Activated naive CD8-positive, alpha-beta T cell treated with anti-CD3 and anti-CD28 coated beads for 36 hours (primary cell): Measurements from ENCODE around the gene SVEP1. TPM values are rescaled to one million over a fixed set of nuclear protein-coding genes. Genes with fewer than 3 reads are reported as not detected.

Experiments
- DNase-seq: peaks from one replicate; pipeline ENCODE4 v3.0.0; 2021
- H3K27ac Mint-ChIP-seq: one replicate; pipeline ENCODE4 v1.8.0; 2022; ENCODE audit warnings: mild to moderate bottlenecking, moderate library complexity, mixed read lengths
- H3K27me3 Mint-ChIP-seq: one replicate; pipeline ENCODE4 v1.8.0; 2022; ENCODE audit warnings: mild to moderate bottlenecking, mixed read lengths
- H3K36me3 Mint-ChIP-seq: one replicate; pipeline ENCODE4 v1.8.0; 2021; ENCODE audit warnings: mild to moderate bottlenecking, mixed read lengths
- H3K4me1 Mint-ChIP-seq: one replicate; pipeline ENCODE4 v1.8.0; 2021; ENCODE audit warnings: mixed read lengths
- H3K4me3 Mint-ChIP-seq: one replicate; pipeline ENCODE4 v1.8.0; 2022; ENCODE audit warnings: mild to moderate bottlenecking, moderate library complexity, mixed read lengths
- H3K9me3 Mint-ChIP-seq: one replicate; pipeline ENCODE4 v1.8.0; 2022; ENCODE audit warnings: mixed read lengths
- total RNA-seq, 2 experiments: library from RNA; stranded (reverse); gene quantifications; one replicate each; pipeline ENCODE4 v1.2.3, GENCODE V29; 2021

Gene SVEP1
- total RNA-seq, 2 experiments from 2014 or later: not detected

DNA sequence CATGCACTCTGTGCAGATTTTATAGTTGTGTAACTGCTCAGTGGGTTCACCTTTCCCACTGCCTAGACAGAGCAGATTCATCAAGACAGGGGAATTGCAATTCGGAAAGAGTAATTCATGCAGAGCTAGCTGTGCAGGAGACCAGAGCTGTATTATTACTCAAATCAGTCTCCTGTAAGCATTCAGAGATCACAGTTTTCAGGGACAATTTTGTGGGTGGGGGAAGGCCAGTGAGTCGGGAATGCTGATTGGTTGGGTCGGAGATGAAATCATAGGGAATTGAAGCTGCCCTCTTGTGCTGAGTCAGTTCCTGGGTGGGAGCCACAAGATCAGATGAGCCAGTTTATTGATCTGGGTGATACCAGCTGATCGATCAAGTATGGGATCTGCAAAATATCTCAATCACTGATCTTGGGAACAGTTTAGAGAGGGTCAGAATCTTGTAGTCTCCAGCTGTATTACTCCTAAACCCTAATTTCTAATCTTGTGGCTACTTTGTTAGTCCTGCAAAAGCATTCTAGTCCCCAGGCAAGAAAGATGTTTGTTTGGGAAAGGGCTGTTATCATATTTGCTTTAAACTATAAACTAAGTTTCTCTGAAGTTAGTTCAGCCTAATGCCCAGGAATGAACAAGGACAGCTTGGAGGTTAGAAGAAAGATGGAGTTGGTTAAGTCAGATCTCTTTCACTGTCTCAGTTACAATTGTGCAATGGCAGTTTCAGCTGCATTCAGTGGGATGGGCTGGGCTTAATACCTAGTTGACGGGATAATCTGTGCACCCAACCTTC is 12.7 kb upstream of the SVEP1 start:
- H3K4me1 Mint-ChIP-seq: no peaks in the 10 kb centered on the region
- no peaks in the 10 kb centered on the region for H3K36me3 Mint-ChIP-seq
- DNase-seq: no peak
- no peak overlapping the region for H3K4me3 Mint-ChIP-seq
- H3K9me3 Mint-ChIP-seq: peaks cover 7% of the 10 kb centered on the region
- H3K27ac Mint-ChIP-seq: no peak overlapping the region
- H3K27me3 Mint-ChIP-seq: no peaks in the 10 kb centered on the region

DNA sequence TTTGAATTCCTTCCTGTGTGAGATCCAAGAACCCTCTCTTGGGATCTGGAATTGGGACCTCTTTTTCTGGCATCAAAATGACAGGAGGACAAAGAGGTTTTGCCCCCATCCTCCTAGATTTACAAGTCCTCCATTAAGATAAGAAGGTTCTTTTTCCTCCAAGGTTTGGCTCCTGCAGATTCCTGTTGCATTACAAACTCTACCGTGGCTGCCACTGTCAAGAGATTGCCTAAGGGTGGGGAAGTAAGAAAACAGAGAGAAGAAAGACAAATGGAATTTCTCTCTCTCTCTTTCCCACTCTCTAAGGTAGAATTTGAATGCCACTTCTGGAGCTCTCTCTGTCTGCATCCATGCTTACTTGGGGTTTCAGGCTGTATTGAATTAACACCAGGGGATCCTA is 12.0 kb upstream of the SVEP1 start:
- H3K4me3 Mint-ChIP-seq: no peak overlapping the region
- H3K9me3 Mint-ChIP-seq: peaks cover 8% of the 10 kb centered on the region
- no peaks in the 10 kb centered on the region for H3K27me3 Mint-ChIP-seq
- no peak overlapping the region for H3K27ac Mint-ChIP-seq
- no peak for DNase-seq
- H3K4me1 Mint-ChIP-seq: no peaks in the 10 kb centered on the region
- no peaks in the 10 kb centered on the region for H3K36me3 Mint-ChIP-seq

DNA sequence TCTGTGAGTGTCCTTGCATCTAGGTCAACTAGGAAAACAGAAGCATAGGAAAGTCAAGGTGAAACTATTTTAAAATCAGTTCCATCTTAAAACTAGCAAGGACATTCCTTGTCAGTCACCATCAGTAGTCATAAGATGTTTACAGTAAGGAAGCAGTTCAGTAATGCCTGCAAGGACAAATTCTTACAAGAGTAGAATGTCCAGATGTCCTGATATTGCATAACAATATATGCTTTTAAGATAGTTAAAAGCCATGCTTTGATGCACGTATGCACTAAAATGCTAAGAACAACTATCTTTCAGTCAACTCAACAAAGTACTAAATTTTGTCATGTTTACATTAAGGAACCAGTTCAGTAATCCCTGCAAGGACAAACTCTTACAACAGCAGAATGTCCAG is 11.3 kb upstream of the SVEP1 start:
- Mint-ChIP-seq H3K27ac (no peak overlapping the region), H3K4me3 (no peak overlapping the region), H3K9me3 (peaks cover 10% of the 10 kb centered on the region), H3K27me3 (no peaks in the 10 kb centered on the region), H3K4me1 (no peaks in the 10 kb centered on the region), H3K36me3 (no peaks in the 10 kb centered on the region)
- no peak for DNase-seq

DNA sequence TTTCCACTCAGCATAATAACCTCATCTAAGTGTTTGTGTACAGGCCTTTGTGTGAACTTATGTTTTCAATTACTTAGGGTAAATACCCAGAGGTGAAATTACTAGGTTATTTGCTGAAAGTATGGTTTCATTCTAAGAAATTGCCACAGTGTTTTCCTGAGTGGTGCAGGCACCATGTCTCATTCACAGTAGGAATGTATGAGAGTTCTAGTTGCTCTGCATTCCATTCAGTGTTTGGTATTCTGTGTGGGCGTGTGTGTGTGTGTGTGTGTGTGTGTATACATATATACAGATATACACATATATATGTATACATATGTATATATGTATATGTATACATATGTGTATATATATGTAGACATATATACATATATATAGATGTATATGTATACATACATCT is 8.8 kb upstream of the SVEP1 start:
- DNase-seq: no peak
- no peaks in the 10 kb centered on the region for H3K4me1 Mint-ChIP-seq
- H3K27ac Mint-ChIP-seq: no peak overlapping the region
- no peaks in the 10 kb centered on the region for H3K27me3 Mint-ChIP-seq
- peaks cover 15% of the 10 kb centered on the region for H3K9me3 Mint-ChIP-seq
- H3K36me3 Mint-ChIP-seq: no peaks in the 10 kb centered on the region
- H3K4me3 Mint-ChIP-seq: no peak overlapping the region

DNA sequence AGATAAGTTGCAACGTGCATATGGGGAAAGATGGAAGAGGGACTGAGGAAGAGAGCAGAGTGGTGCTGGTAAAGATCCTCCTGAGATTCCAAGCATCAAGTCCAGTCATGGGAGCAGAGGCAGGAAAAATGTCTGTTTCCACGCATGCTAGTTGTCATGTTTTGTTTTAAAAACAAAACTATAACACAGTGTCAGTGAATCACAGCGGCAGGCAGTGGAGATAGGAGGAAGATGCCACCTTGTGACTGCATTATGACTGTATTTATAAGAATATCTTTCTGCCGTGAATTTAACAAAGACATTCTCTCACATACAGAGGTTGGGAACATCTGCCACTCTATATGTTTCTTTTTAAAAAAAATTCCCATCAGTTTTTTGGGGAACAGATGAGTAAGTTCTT is 3.7 kb upstream of the SVEP1 start:
- DNase-seq: no peak
- no peaks in the 10 kb centered on the region for H3K36me3 Mint-ChIP-seq
- H3K27ac Mint-ChIP-seq: no peak overlapping the region
- H3K9me3 Mint-ChIP-seq: peaks cover 10% of the 10 kb centered on the region
- no peak overlapping the region for H3K4me3 Mint-ChIP-seq
- H3K27me3 Mint-ChIP-seq: peaks cover 33% of the 10 kb centered on the region
- H3K4me1 Mint-ChIP-seq: peaks cover 2% of the 10 kb centered on the region

DNA sequence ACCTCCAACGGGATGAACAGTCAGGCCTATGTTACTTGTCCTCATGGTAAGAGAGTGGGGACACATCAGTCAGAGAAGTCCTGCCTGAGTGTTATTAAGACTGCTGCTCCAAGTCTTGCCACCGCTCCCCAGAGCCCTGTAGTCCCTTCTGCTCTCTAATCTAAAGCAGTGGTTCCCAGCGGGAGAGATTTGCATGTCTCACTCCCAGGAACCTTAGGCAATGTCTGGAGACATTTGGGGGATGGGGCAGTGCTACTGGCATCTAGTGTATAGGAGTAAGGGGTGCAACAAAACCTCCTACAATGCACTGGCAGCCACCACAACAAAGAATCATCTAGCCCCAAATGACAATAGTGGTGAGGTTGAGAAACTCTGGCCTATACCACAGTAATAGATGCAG is 2.6 kb upstream of the SVEP1 start:
- H3K4me3 Mint-ChIP-seq: no peak overlapping the region
- H3K9me3 Mint-ChIP-seq: peaks cover 7% of the 10 kb centered on the region
- no peak for DNase-seq
- no peak overlapping the region for H3K27ac Mint-ChIP-seq
- H3K27me3 Mint-ChIP-seq: peaks cover 43% of the 10 kb centered on the region
- H3K4me1 Mint-ChIP-seq: peaks cover 2% of the 10 kb centered on the region
- no peaks in the 10 kb centered on the region for H3K36me3 Mint-ChIP-seq

DNA sequence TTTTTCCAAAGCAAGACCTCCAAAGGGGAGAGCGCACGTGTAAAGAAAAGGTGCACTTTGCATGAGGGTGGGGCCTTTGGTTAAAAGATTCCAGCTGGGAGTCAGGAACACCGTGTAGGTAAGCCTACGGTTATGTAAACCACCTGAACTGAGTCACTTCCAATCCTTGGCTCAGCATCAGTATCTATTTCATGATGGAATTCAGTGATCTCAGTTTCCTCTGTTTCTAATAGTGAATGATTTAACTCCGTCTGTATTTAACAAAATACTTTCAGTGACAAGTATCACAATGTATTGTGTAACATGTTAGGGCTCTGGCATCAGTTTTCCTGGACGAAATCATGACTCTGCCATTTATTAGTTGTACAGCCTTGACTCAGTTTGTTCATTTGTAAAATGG is 1.3 kb upstream of the SVEP1 start:
- Mint-ChIP-seq H3K4me1 (peaks cover 2% of the 10 kb centered on the region), H3K27me3 (peaks cover 46% of the 10 kb centered on the region), H3K9me3 (peaks cover 5% of the 10 kb centered on the region), H3K27ac (no peak overlapping the region), H3K36me3 (no peaks in the 10 kb centered on the region), H3K4me3 (no peak overlapping the region)
- DNase-seq: no peak

DNA sequence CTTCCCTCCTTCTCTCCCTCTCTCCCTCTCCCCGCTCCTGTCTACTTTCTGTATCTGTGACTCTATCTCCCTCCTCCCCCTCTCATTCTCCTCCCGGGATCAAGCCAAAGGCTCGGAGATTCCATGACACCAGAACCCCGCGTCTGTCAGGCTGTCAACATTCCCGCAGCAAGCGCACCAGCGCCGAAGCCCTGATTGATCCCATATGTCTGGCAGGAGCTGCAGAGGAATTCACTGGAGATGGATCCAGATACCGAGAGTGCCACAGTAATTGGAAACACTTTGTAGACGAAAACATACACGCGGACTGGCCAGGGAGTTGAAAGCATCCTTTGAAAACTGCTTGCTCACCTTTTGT is 300 bp upstream of the SVEP1 start:
- Mint-ChIP-seq H3K9me3 (no peaks in the 10 kb centered on the region), H3K4me1 (peaks cover 2% of the 10 kb centered on the region), H3K27ac (no peak overlapping the region), H3K27me3 (peaks cover 46% of the 10 kb centered on the region), H3K4me3 (no peak overlapping the region), H3K36me3 (no peaks in the 10 kb centered on the region)
- no peak for DNase-seq

DNA sequence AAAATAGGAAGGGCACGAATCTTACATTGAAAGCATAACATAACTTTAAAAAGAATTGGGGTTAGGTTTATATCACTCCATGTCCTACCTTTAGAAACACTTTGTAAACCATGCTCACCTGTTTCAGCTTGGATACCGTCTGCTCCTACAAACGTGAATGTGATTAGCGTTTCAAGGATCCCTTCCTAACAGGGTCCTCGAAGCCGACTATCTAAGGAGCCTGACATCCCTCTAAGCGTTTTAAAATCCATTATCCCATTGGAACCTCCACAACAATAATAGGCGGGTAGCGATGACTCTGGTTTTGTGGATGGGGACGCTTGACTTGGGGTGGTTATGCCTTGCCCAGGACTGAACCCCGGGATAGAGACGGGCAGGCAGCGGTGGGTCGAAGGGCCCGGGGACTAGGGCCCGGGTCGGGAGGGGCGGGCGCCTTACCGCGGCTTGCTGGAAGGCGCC is 937 bp downstream of the SVEP1 start:
- H3K27ac Mint-ChIP-seq: no peak overlapping the region
- DNase-seq: no peak
- no peaks in the 10 kb centered on the region for H3K36me3 Mint-ChIP-seq
- peaks cover 2% of the 10 kb centered on the region for H3K4me1 Mint-ChIP-seq
- H3K27me3 Mint-ChIP-seq: peaks cover 46% of the 10 kb centered on the region
- H3K4me3 Mint-ChIP-seq: no peak overlapping the region
- no peaks in the 10 kb centered on the region for H3K9me3 Mint-ChIP-seq

DNA sequence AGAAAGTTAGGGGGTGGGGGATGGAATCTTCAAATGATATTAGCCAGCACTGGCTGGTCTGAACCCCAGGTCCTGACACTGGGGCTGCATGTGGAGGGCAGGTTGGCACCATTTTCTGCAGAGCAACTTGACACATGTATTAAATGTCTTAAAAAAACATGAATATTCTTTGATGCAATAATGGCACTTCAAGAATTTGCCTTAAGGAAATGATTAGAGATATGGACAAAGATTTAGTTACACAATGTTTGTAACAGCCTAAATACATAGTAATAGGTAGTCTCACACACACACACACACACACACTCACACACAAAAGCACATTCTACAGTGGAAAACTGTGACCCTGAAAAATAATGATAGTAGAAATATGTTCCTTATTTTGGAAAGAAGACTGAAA is 3.6 kb downstream of the SVEP1 start:
- Mint-ChIP-seq H3K36me3 (no peaks in the 10 kb centered on the region), H3K27ac (no peak overlapping the region), H3K27me3 (peaks cover 42% of the 10 kb centered on the region), H3K9me3 (no peaks in the 10 kb centered on the region), H3K4me1 (peaks cover 2% of the 10 kb centered on the region), H3K4me3 (no peak overlapping the region)
- no peak for DNase-seq

DNA sequence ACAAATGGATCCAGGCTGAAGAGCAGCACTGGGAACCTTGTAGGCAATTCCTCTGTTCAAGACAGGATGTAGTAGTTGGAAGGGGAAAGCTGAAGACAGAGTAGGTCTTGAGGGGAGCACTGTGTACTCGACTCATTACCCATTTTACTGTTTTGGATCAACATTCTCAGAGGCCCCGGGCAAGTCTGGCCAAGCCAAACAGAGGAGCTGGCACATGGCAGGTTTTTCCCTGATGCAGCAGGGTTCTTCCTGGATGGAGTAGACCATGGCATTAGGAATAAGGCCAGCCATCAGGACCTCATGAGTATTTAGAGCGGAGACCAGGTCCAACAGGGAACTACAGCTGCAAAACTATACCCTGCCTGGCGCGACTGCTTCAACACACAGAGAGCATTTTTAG is 4.4 kb downstream of the SVEP1 start:
- no peaks in the 10 kb centered on the region for H3K36me3 Mint-ChIP-seq
- peaks cover 34% of the 10 kb centered on the region for H3K27me3 Mint-ChIP-seq
- peaks cover 2% of the 10 kb centered on the region for H3K4me1 Mint-ChIP-seq
- H3K27ac Mint-ChIP-seq: no peak overlapping the region
- H3K4me3 Mint-ChIP-seq: no peak overlapping the region
- DNase-seq: no peak
- no peaks in the 10 kb centered on the region for H3K9me3 Mint-ChIP-seq

DNA sequence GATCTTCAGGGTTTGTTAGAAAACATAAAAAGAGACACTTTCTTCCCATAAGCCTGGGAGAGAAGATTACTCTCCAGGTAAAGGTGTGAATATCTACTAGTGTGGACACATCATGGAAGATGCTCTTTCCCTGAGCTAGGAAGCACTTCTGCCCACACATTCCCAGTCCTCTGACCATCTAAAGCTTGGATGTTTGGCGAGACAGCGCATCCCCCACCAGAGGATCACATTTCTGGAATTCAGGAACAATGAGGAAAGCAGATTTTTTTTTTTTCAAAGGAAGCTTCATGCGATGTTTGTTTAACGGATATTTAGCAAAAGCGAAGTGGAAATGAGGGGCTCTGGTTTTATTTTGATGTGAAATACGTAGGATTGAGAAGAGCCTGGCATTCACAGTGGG is 6.2 kb downstream of the SVEP1 start:
- H3K27ac Mint-ChIP-seq: no peak overlapping the region
- no peak for DNase-seq
- no peaks in the 10 kb centered on the region for H3K4me1 Mint-ChIP-seq
- no peaks in the 10 kb centered on the region for H3K36me3 Mint-ChIP-seq
- H3K9me3 Mint-ChIP-seq: no peaks in the 10 kb centered on the region
- peaks cover 17% of the 10 kb centered on the region for H3K27me3 Mint-ChIP-seq
- H3K4me3 Mint-ChIP-seq: no peak overlapping the region

DNA sequence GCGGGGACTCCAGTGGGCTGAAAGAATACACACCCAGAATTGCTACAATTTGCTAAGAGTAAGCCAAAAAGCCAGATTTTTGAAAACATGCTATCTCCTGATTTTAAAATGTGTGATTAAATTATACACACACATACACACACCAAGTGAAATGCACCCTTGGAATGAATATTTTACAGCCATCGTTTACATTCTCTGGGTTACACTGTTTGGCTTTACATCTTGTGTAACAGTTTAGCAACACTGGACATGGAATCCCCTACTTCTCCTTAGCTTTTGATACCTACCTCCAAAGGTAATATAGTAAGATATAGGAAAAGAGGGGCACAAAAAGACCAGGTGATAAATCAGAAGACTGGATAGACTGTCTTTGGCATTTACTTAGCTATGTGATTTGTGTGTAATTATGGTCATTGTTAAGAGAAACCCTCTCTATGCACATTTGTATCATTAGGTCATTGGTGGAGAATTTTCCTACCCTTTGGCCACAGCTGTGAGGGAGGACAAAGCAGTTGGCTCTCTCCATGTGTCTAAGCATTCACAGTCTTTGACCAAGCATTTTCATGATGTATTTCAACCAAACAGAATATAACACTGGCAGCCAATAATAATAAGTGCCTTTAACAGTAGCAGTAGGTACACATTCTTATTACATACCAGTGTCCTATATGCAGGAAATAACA is 7.6 kb downstream of the SVEP1 start:
- Mint-ChIP-seq H3K27ac (no peak overlapping the region), H3K27me3 (peaks cover 3% of the 10 kb centered on the region), H3K9me3 (no peaks in the 10 kb centered on the region), H3K36me3 (no peaks in the 10 kb centered on the region), H3K4me3 (no peak overlapping the region), H3K4me1 (no peaks in the 10 kb centered on the region)
- no peak for DNase-seq

DNA sequence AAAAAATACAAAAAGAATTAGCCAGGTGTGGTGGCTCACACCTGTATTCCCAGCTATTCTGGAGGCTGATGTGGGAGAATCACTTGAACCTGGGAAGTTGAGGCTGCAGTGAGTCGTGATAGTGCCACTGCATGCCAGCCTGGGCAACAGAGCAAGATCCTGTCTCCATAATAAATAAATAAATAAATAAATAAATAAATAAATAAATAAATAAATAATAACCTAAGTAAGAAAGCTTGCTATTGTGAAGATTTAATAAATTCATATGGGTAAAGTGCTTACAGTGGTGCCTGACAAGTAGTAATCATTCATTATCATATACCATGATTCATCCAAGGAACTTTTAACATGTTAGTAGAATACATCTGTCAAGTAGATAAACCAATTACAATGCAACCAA is 13.4 kb downstream of the SVEP1 start:
- Mint-ChIP-seq H3K27me3 (no peaks in the 10 kb centered on the region), H3K36me3 (no peaks in the 10 kb centered on the region), H3K9me3 (peaks cover 2% of the 10 kb centered on the region)

DNA sequence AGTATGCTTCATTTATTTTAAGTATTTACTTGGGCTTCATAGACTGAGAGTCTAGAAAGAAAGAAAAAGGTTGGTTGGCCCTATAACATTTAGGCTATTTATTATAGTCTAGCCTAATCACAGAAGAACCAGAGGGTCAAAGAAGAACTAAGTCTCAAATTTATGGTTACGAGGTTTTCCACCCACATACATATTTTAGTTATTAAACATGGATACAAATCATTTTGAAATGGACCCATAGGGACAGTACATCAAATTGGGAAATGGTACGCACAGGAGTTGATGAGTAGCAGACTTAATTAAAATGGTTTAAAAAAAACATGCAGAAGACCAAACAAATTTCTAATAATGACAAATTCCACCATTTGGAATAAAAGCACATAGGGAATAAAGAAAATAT is 17.7 kb downstream of the SVEP1 start:
- no peaks in the 10 kb centered on the region for H3K4me1 Mint-ChIP-seq
- H3K4me3 Mint-ChIP-seq: no peak overlapping the region
- no peaks in the 10 kb centered on the region for H3K36me3 Mint-ChIP-seq
- peaks cover 4% of the 10 kb centered on the region for H3K9me3 Mint-ChIP-seq
- H3K27ac Mint-ChIP-seq: no peak overlapping the region
- no peak for DNase-seq
- no peaks in the 10 kb centered on the region for H3K27me3 Mint-ChIP-seq

More for the DNA sequence above, 13.4 kb downstream of the SVEP1 start:
- no peak overlapping the region for H3K4me3 Mint-ChIP-seq
- no peaks in the 10 kb centered on the region for H3K4me1 Mint-ChIP-seq
- H3K27ac Mint-ChIP-seq: no peak overlapping the region
- no peak for DNase-seq

DNA sequence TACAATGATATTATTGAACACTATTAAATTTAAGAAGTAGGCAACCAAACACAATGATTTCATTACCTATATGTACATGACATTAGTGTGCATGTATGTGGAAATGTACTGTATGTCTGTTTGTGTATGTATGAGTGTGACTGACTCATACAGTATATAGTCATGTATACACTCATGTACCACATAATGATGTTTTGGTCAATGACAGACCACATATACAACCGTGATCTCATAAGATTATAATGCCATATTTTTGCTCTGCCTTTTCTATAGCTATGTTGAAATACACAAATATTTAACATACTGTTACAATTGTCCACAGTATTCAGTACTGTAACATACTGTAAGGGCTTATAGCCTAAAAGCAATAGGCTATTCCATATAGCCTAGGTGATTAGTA is 19.7 kb downstream of the SVEP1 start:
- peaks cover 4% of the 10 kb centered on the region for H3K9me3 Mint-ChIP-seq

More for the DNA sequence above, 19.7 kb downstream of the SVEP1 start:
- no peak overlapping the region for H3K4me3 Mint-ChIP-seq
- no peaks in the 10 kb centered on the region for H3K4me1 Mint-ChIP-seq
- DNase-seq: no peak
- H3K27me3 Mint-ChIP-seq: no peaks in the 10 kb centered on the region
- no peak overlapping the region for H3K27ac Mint-ChIP-seq
- no peaks in the 10 kb centered on the region for H3K36me3 Mint-ChIP-seq
